ENCODE data around the gene C19orf38.
"Not testable (repeated sequence)": the region's sequence is repeated elsewhere in the genome, so short reads cannot be mapped to it uniquely, and the experiment has no call there.

Gene C19orf38

GRCh38 chr19:10877608-10878007, 29.4 kb downstream of the C19orf38 start:
- FAIRE-seq: not testable (repeated sequence)

GRCh38 chr19:10878253-10878652, 30.0 kb downstream of the C19orf38 start:
- no peak for FAIRE-seq

GRCh38 chr19:10881403-10882107, 33.3 kb downstream of the C19orf38 start:
- FAIRE-seq: no peak

GRCh38 chr19:10882108-10882457, 33.9 kb downstream of the C19orf38 start:
- FAIRE-seq: no peak

GRCh38 chr19:10884274-10884673, 36.1 kb downstream of the C19orf38 start:
- FAIRE-seq: no peak

- FAIRE-seq: no peak
These were observed 37.3 kb downstream of the C19orf38 start for GRCh38 chr19:10885201-10886169.

GRCh38 chr19:10887616-10888367, 39.6 kb downstream of the C19orf38 start:
- no peak for FAIRE-seq

- FAIRE-seq: no peak
These were observed 40.2 kb downstream of the C19orf38 start for GRCh38 chr19:10888421-10888866.

- no peak for FAIRE-seq
These were observed 41.7 kb downstream of the C19orf38 start for GRCh38 chr19:10889880-10890279.

GRCh38 chr19:10891405-10892086, 43.3 kb downstream of the C19orf38 start:
- FAIRE-seq: no peak

GRCh38 chr19:10892256-10892655, 44.0 kb downstream of the C19orf38 start:
- FAIRE-seq: no peak

GRCh38 chr19:10894911-10895213, 46.6 kb downstream of the C19orf38 start:
- FAIRE-seq: no peak

- FAIRE-seq: no peak
These were observed 47.1 kb downstream of the C19orf38 start for GRCh38 chr19:10895363-10895762.

- no peak for FAIRE-seq
These were observed 47.7 kb downstream of the C19orf38 start for GRCh38 chr19:10895920-10896319.

- no peak for FAIRE-seq
These were observed 48.8 kb downstream of the C19orf38 start for GRCh38 chr19:10896851-10897526.

- FAIRE-seq: no peak
These were observed 50.4 kb downstream of the C19orf38 start for GRCh38 chr19:10898633-10899032.

- no peak for FAIRE-seq
These were observed 51.0 kb downstream of the C19orf38 start for GRCh38 chr19:10899151-10899653.

- FAIRE-seq: no peak
These were observed 59.7 kb downstream of the C19orf38 start for GRCh38 chr19:10907925-10908324.

GRCh38 chr19:10908380-10908960, 60.3 kb downstream of the C19orf38 start:
- no peak for FAIRE-seq

- FAIRE-seq: no peak
These were observed 63.6 kb downstream of the C19orf38 start for GRCh38 chr19:10911579-10912363.

GRCh38 chr19:10912619-10913018, 64.4 kb downstream of the C19orf38 start:
- FAIRE-seq: no peak

Data from islet of Langerhans (tissue), 1 donor.